Loucy (cell line): ENCODE data around the gene ORC6.
A peak's percentile ranks its signal among the peaks of the same experiment; 100 is the strongest.

Experiments used
- H2AFZ ChIP-seq: fragments of 200-600 bp; sonication (generic); 2 replicates; pipeline ENCODE4 v1.6.0; 2016; ENCODE audit warnings: antibody characterized with exemption, mild to moderate bottlenecking, low read length, moderate library complexity
- H3F3A ChIP-seq: fragments of 200-600 bp; 2 replicates; pipeline ENCODE4 v1.6.0; 2016; ENCODE audit warnings: antibody characterized with exemption, low read depth, mild to moderate bottlenecking
- H3K27me3 ChIP-seq: fragments of 200-600 bp; sonication (generic); 2 replicates; pipeline ENCODE4 v1.6.1; 2014; ENCODE audit warnings: low read length, mild to moderate bottlenecking; ENCODE audit not compliant: insufficient read depth, poor library complexity, severe bottlenecking
- H3K36me3 ChIP-seq: fragments of 200-600 bp; sonication (generic); 2 replicates; pipeline ENCODE4 v1.6.1; 2016; ENCODE audit warnings: low read length; ENCODE audit not compliant: insufficient read depth
- H3K4me1 ChIP-seq: fragments of 200-600 bp; sonication (generic); 2 replicates; pipeline ENCODE4 v1.5.1; 2014; ENCODE audit warnings: low read length, mild to moderate bottlenecking; ENCODE audit not compliant: insufficient read depth, poor library complexity, severe bottlenecking
- H3K4me2 ChIP-seq: fragments of 200-600 bp; sonication (generic); 2 replicates; pipeline ENCODE4 v1.6.0; 2014; ENCODE audit warnings: antibody characterized with exemption, low read length, low read depth, mild to moderate bottlenecking; ENCODE audit not compliant: poor library complexity, severe bottlenecking
- H3K4me3 ChIP-seq: fragments of 200-600 bp; sonication (generic); 2 replicates; pipeline ENCODE4 v1.5.1; 2014; ENCODE audit warnings: low read length, mild to moderate bottlenecking, mixed read lengths; ENCODE audit not compliant: poor library complexity, severe bottlenecking
- H3K79me2 ChIP-seq: fragments of 200-600 bp; sonication (generic); 2 replicates; pipeline ENCODE4 v1.6.1; 2014; ENCODE audit warnings: low read length; ENCODE audit not compliant: insufficient read depth
- H3K9ac ChIP-seq: fragments of 200-600 bp; sonication (generic); 2 replicates; pipeline ENCODE4 v1.6.0; 2014; ENCODE audit warnings: mild to moderate bottlenecking, low read depth, low read length, moderate library complexity; ENCODE audit not compliant: poor library complexity, severe bottlenecking
- H3K9me2 ChIP-seq: fragments of 200-600 bp; sonication (generic); replicated peaks from 2 replicates; pipeline ENCODE4 v1.6.1; 2016; ENCODE audit warnings: low read depth, low read length, mixed read lengths
- H3K9me3 ChIP-seq: fragments of 200-600 bp; sonication (generic); 2 replicates; pipeline ENCODE4 v1.6.1; 2014; ENCODE audit warnings: mild to moderate bottlenecking, antibody characterized with exemption, low read length, low read depth; ENCODE audit not compliant: insufficient read depth
- H4K20me1 ChIP-seq: fragments of 200-600 bp; sonication (generic); 2 replicates; pipeline ENCODE4 v1.6.0; 2014; ENCODE audit warnings: antibody characterized with exemption, low read length, mild to moderate bottlenecking; ENCODE audit not compliant: insufficient read depth, poor library complexity, severe bottlenecking
- CTCF ChIP-seq: fragments of 200-600 bp; sonication (generic); conservative IDR thresholded peaks from 2 replicates; pipeline ENCODE4 v1.5.1; 2014; ENCODE audit warnings: mild to moderate bottlenecking, antibody characterized with exemption, low read length
- EZH2phosphoT487 ChIP-seq: fragments of 200-600 bp; IDR thresholded peaks from 2 replicates; pipeline ENCODE4 v1.6.1; 2018; ENCODE audit warnings: antibody characterized with exemption, mild to moderate bottlenecking, moderate library complexity, borderline replicate concordance

The ORC6 gene

GRCh38 chr16:46686815-46687473, 2.5 kb upstream of the ORC6 start:
- H3F3A ChIP-seq, result no peaks in the 10 kb centered on the region
- H3K79me2 ChIP-seq, result peaks cover 74% of the 10 kb centered on the region
- no peak overlapping the region for H2AFZ ChIP-seq
- peak overlapping the region; percentile 92 for H3K4me3 ChIP-seq
- H3K4me2 ChIP-seq, result peak overlapping the region; percentile 79
- no peaks in the 10 kb centered on the region for H3K27me3 ChIP-seq
- H3K9me3 ChIP-seq, result no peaks in the 10 kb centered on the region
- peaks cover 3% of the 10 kb centered on the region; the same call in 1 of the 2 replicates for H3K36me3 ChIP-seq
- H3K9me2 ChIP-seq, result no peaks in the 10 kb centered on the region
- TF ChIP-seq EZH2phosphoT487 (no peak), CTCF (no peak)
- peak overlapping the region; percentile 43 for H3K9ac ChIP-seq
- peaks cover 45% of the 10 kb centered on the region for H3K4me1 ChIP-seq
- peaks cover 65% of the 10 kb centered on the region for H4K20me1 ChIP-seq

GRCh38 chr16:46687486-46687885, 2.0 kb upstream of the ORC6 start:
- no peaks in the 10 kb centered on the region for H3K9me2 ChIP-seq
- H2AFZ ChIP-seq, result no peak overlapping the region
- H3K27me3 ChIP-seq, result no peaks in the 10 kb centered on the region
- no peaks in the 10 kb centered on the region for H3K9me3 ChIP-seq
- H3K4me2 ChIP-seq, result peak overlapping the region; percentile 79
- peak overlapping the region; percentile 89 for H3K9ac ChIP-seq
- H3F3A ChIP-seq, result no peaks in the 10 kb centered on the region
- H3K36me3 ChIP-seq, result no peaks in the 10 kb centered on the region
- H4K20me1 ChIP-seq, result peaks cover 70% of the 10 kb centered on the region
- TF ChIP-seq EZH2phosphoT487 (no peak), CTCF (no peak)
- H3K4me3 ChIP-seq, result peak overlapping the region; percentile 92
- H3K79me2 ChIP-seq, result peaks cover 80% of the 10 kb centered on the region
- H3K4me1 ChIP-seq, result peaks cover 48% of the 10 kb centered on the region

GRCh38 chr16:46688101-46688653, 1.3 kb upstream of the ORC6 start:
- TF ChIP-seq CTCF (peak; percentile 62), EZH2phosphoT487 (no peak)
- Histone ChIP-seq H3K4me3 (peak overlapping the region; percentile 92), H3K9me2 (no peaks in the 10 kb centered on the region), H3K36me3 (peaks cover 4% of the 10 kb centered on the region; the same call in 1 of the 2 replicates), H2AFZ (peak overlapping the region; percentile 89), H3K9ac (peak overlapping the region; percentile 89), H3K4me2 (peak overlapping the region; percentile 79), H3F3A (no peaks in the 10 kb centered on the region), H3K9me3 (no peaks in the 10 kb centered on the region), H3K4me1 (peaks cover 48% of the 10 kb centered on the region), H4K20me1 (peaks cover 75% of the 10 kb centered on the region), H3K79me2 (peaks cover 84% of the 10 kb centered on the region), H3K27me3 (no peaks in the 10 kb centered on the region)
